ENCODE data around the gene ITPR1.

The ITPR1 gene

DNA sequence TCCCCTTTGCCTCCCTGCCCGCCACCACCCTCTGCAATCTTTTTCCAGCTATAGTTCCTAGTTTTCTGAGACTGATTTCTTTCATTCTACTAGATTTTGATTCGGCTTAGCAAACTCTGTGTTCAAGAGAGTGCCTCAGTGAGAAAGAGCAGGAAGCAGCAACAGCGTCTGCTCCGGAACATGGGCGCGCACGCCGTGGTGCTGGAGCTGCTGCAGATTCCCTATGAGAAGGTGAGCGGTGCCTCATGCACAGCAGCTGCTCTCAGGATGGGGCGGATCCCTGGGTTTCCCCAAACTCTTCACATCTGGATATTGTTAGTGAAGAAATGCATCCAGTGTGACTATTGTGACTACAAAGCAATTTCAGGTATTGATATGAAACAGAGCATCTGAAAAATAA is 191.8 kb downstream of the ITPR1 start:
- TF ChIP-seq, protein P1, sequence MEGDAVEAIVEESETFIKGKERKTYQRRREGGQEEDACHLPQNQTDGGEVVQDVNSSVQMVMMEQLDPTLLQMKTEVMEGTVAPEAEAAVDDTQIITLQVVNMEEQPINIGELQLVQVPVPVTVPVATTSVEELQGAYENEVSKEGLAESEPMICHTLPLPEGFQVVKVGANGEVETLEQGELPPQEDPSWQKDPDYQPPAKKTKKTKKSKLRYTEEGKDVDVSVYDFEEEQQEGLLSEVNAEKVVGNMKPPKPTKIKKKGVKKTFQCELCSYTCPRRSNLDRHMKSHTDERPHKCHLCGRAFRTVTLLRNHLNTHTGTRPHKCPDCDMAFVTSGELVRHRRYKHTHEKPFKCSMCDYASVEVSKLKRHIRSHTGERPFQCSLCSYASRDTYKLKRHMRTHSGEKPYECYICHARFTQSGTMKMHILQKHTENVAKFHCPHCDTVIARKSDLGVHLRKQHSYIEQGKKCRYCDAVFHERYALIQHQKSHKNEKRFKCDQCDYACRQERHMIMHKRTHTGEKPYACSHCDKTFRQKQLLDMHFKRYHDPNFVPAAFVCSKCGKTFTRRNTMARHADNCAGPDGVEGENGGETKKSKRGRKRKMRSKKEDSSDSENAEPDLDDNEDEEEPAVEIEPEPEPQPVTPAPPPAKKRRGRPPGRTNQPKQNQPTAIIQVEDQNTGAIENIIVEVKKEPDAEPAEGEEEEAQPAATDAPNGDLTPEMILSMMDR (conservative IDR thresholded peaks at IDR 0.05; ENCODE audit: low read depth, low read length), result no peak

DNA sequence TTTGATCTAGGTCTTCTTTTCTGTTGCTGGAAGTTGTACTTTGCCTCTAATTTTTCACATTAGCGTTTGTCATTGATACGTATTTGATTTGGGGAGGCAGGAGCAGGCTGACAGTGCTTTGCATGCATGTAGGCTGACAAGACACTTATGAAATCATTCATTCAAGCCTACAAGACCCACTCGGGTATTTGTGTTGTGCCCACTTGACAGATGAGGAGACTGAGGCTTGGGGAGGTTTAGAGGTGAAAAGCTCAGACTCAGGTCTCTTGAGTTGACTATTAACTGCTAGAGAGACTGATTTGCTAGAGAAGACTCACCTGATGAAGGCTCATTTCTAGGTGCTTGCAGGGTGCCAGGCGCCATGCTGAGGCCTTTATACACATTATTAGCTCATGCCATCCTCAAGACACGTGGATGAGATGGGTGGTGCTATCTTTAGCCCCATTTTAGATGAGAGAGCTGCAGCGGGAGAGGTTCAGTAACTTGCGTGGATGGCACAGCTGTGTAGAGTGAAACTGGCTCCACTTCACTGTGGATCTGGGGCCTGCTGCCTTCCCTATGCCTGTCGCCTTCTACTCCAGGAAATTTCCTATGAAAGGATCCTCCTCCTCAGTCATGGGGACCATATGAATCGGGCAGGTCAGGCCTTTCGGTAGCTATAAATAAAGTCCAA is 192.7 kb downstream of the ITPR1 start:
- DNase-seq (ENCODE audit: low read depth), result no peak
- no peak overlapping the region for H3K4me3 ChIP-seq (ENCODE audit: low read length)
- TF ChIP-seq, protein P1 (conservative IDR thresholded peaks at IDR 0.05; ENCODE audit: low read depth, low read length), result no peak

More for the DNA sequence above, 191.8 kb downstream of the ITPR1 start:
- H3K4me3 ChIP-seq (ENCODE audit: low read length), result no peak overlapping the region
- DNase-seq (ENCODE audit: low read depth), result no peak

DNA sequence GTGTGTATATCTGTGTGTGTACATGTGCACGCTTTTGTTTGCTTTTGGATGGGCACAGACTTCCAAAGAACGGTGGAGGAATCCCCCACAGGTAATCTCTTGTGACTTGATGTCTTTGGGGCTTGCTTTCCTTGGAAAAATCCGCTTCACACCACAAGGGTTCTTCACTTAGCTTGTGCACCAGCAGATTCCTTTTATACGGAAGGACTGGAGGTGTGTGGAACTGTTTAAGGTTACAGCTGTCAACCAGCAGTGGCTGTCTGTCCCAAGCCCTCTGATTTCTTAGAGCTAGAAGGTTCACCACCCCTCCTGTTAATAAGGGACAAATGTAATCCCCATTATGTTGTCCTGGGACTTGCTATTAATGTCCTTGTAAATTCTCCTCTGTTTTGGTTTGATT is 193.5 kb downstream of the ITPR1 start:
- no peak overlapping the region for H3K4me3 ChIP-seq (ENCODE audit: low read length)
- no peak for DNase-seq (ENCODE audit: low read depth)
- TF ChIP-seq, protein P1 (conservative IDR thresholded peaks at IDR 0.05; ENCODE audit: low read depth, low read length), result no peak

DNA sequence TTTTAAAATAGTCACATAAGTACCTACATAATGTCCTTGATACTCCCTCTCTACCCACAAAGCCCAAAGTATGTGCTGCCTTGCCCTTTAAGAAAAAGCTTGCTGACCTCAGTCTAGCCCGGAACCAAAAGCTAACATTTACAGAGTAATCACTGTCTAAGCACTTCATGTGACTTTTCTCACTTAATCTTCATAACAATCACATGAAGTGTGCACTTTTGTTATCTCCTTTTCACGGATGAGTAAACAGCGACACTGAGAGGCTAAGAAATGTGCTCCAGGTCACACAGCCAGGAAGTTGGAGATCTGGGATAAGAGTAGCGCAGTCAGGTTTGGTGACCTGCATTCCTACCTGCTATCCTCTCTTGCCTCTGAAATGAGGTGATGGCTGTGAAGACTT is 194.0 kb downstream of the ITPR1 start:
- TF ChIP-seq, protein P1 (conservative IDR thresholded peaks at IDR 0.05; ENCODE audit: low read depth, low read length), result no peak
- no peak overlapping the region for H3K4me3 ChIP-seq (ENCODE audit: low read length)
- DNase-seq (ENCODE audit: low read depth), result peak; percentile 62

DNA sequence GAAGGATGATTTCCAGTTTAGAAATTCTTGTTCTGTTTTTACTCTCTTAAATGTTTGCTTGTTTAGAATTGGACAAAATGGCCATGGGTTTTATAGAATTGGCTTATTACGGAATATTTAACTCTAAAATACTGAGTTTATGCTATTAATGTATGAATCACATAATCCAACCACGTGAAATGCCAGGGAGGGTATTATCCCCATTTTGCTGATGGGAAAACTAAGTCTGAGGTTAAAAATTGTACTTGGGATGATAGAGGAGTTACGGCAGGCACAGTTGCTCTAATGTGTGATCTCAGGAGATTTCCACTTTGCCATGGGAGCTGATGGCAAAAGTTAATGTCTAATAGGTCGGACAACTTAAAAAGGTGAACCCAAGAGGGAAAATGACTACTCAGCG is 194.4 kb downstream of the ITPR1 start:
- no peak for DNase-seq (ENCODE audit: low read depth)
- H3K4me3 ChIP-seq (ENCODE audit: low read length), result no peak overlapping the region
- TF ChIP-seq, protein P1 (conservative IDR thresholded peaks at IDR 0.05; ENCODE audit: low read depth, low read length), result no peak

DNA sequence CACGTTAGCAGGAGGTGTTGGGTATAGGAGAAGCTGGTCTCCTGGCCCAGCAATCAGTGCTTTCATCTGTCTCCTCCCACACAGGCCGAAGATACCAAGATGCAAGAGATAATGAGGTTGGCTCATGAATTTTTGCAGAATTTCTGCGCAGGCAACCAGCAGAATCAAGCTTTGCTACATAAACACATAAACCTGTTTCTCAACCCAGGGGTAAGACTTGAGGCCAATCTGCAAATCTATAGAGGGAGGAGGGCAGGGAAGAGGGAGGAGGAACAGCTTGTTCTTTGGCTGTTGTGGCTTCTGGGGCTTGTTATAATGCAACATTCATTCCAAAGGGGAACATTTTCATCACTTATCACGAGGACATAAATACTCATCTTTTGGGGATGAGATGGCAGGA is 195.3 kb downstream of the ITPR1 start:
- no peak for DNase-seq (ENCODE audit: low read depth)
- H3K4me3 ChIP-seq (ENCODE audit: low read length), result no peak overlapping the region
- TF ChIP-seq, protein P1 (conservative IDR thresholded peaks at IDR 0.05; ENCODE audit: low read depth, low read length), result no peak

DNA sequence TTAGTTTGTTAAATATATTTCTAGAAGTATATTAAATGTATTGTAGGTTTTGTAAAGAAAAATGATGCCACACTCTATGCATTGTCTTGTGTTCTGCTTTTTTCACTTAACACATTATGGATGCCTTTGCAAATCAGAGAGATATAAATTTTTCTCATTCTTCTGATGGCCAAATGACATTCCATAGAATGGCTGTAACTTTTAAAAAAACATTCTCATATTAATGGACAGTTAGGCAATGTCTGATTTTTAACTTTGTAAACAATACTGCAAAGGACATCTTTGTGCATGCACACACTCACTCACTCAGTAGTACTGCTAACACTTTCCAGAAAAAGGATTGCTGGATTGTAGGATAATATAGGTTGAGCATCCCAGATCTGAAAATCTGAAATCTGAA is 195.9 kb downstream of the ITPR1 start:
- no peak overlapping the region for H3K4me3 ChIP-seq (ENCODE audit: low read length)
- DNase-seq (ENCODE audit: low read depth), result no peak
- TF ChIP-seq, protein P1 (conservative IDR thresholded peaks at IDR 0.05; ENCODE audit: low read depth, low read length), result no peak
